HG03064 (cell line): ENCODE data around the gene FCN2.
"Not testable (repeated sequence)": the region's sequence is repeated elsewhere in the genome, so short reads cannot be mapped to it uniquely, and the experiment has no call there.

ENCODE experiments used
- ATAC-seq: cut with Tn5 transposase; IDR thresholded peaks from one replicate; pipeline ENCODE4 v1.9.1; 2021; ENCODE audit warnings: low read depth; ENCODE audit not compliant: unreplicated experiment

The FCN2 gene

DNA sequence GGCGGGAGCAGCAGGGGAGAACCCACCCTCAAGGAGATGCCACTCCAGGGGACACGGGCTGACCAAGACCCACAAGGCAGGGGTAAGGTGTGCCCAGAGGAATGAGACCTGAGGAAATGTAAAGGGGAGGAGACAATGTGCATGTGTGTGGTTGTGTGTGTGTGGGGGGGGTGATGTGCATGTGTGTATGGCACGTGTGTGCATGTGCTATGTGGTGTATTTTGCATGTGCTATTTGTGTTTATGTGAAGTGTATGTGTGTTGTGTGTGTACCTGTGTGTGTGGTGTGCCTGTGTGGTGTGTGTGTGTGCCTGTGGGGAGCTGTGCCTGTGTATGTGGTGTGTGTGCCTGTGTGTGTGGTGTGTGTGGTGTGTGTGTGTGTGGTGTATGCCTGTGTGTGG is 33.5 kb upstream of the FCN2 start:
- ATAC-seq = no peak

DNA sequence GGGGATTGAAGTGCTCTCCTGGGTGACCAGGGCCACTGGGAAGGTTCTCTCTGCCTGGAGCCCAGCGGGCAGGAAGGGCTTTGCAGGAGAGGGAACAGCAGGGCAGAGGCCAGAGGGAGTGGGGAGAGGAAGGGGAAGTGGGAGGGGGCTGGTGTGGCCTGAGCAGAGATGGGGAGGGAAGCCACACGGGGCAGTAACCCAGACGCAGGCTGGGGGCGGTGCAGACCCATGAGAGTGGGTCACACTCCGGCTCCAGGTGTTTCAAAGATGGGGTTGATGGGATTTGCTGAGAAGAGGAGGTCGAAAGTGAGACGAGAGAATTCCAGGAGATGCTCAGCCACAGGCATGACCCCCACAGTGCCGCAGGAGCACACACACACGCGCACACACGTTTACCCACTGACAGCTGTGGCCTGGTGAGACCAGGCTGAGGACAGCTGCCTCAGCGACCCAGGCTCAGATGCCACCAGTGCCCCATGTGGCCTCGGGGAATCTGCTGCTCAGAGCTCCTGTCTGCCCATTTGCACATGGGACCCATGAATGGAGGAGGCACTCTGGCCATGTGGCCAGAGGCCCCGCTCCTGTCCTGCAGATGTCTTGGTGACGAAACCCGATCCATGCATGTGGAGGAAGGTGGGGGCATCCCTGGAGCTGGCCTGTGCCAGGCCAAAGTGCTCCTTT is 32.7 kb upstream of the FCN2 start:
- no peak for ATAC-seq

DNA sequence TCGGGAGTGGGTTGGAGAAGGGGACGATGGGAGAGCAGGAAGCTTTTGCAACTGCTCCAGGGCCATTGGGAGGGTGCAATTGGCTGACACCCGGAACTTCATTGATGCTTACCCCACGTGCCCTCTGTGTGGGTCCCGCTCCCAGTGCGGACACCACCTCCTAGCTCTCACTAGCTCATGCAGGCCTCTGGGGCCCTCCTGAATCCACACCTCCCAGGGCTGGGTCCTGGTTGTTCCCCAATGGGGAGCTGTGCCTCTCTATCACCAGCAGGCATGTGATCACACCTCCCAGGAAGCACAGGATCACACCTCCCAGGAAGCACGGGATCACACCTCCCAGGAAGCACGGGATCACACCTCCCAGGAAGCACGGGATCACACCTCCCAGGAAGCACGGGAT is 32.1 kb upstream of the FCN2 start:
- no peak for ATAC-seq

DNA sequence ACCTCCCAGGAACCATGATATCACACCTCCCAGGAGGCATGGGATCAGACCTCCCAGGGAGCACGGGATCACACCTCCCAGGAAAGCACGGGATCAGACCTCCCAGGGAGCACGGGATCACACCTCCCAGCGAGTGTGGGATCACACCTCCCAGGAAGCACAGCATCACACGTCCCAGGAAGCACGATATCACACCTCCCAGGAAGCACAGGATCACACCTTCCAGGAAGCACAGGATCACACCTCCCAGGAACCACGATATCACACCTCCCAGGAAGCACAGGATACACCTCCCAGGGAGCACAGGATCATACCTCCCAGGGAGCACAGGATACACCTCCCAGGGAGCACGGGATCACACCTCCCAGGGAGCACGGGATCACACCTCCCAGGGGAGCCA is 30.0 kb upstream of the FCN2 start:
- ATAC-seq = no peak

DNA sequence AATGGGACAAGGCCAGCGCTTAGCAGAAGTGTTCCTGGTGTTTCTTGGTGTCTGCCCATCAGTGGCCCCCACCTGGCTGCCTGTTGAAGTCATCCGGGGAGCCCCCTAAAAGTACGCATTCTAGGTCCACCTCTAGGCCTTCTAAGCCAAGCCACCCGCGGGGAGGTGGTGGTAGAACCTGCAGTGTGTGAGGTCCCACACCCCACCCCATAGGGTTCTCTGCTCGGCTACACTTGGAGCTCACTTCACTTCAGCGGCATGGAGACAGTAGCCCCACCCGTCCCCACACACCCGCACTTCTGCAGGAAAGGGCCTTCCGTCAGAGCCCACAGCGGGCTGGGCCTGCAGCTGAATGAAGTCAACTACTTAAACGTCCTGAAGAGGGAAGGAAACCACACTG is 29.6 kb upstream of the FCN2 start:
- ATAC-seq = no peak

DNA sequence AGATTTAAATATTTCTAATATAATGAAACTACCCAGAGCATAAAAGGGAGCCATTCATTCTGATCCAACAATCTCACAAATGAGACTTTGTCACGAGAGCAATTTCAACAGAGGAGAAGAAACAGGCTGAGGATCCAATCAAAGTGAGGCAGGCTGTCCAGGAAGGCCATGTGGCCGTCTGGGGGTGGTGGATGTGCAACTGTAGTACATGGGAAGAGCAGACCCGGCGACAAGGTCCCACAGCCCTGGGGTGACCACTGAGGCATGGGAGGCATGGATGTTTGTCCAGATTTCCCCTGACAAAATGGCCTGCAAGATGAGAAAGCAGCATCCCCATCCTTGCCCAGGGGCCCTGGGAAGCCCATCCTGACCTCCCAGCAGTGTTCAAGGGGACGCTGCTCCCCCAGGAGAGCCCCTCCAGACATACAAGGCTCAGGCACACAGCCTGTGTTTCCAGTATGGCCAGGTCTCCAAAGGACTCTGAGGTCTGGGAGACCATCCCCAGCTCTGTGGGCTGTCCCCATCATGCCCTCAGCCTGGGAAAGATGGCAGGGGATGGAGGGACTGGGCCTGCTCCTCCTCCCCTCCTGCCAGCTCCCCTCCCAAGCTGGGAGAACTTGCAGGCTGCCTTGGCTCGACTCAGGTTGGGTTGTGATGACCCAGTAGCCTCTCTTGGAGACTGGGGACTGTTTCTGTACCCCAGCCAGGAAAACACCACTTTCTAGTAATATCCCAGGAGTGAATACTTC is 27.5 kb upstream of the FCN2 start:
- no peak for ATAC-seq

DNA sequence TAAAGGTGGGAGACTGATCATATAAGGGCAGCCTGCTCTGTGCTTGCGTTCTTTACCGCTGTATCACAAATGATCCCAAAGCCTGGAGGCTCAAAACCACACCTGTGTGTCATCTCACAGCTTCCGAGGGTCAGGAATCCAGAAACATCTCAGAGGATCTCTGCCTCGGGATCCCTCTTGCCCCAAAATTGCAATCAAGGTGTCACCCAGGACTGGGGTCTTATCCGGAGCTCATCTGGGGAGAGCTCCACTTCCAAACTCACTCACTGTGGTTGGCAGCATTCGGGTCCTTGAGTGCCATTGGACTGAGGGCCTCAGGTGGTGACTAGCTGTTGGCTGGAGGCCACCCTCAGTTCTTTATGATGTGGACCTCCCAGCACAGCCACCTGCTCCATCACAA is 26.7 kb upstream of the FCN2 start:
- ATAC-seq = no peak

DNA sequence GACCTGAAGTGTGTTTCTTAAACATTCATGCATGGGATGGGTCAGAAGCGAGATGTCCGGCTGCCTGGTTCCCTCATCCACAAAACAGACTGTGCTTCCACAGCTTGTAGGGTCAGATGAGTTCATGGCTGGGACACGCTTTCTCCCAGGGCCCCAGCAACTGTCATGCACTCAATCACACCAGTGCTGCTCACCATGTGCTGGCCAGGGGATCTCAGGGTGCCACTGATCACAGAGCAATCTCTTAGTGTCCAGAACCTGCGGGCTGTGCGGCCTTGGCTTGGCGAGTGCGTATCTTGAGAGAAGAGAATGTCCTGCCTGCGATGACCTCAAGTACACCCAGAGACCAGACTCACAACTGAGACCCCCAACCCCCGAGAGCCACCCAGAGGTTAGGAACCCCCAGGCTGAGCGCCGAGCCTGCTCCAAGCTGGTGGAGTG is 26.0 kb upstream of the FCN2 start:
- no peak for ATAC-seq

DNA sequence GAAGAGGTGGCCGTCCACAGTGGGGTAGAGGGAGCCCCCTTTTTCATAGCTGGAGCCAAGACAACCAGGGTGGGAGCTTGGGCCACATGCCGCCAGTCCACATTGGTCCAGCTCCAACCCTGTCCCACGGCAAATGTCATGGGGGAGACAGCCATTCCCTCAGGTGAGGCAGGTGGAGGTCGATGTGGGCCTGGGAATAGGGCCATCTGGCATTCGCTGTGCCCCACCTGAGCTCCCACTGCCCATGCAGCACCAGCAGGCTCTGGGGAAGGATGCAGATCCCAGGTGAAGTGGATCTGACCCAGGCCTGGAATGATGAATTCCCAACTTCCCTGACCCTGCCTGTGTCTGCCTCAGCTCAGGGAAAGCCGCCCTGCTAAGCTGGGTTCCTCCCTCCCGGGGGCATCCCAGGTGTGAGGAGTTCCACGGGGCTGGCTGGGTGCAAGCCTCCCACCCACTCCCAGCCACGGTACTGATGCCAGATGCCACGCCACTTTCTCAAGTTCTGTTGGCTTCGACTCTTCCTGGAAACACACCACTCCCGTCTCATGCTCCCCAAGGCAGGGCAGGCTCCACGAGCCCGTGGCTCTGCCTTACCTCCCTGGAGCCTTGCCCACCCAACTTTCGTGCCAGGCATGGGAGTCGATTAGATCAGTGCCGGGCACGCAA is 25.2 kb upstream of the FCN2 start:
- no peak for ATAC-seq

DNA sequence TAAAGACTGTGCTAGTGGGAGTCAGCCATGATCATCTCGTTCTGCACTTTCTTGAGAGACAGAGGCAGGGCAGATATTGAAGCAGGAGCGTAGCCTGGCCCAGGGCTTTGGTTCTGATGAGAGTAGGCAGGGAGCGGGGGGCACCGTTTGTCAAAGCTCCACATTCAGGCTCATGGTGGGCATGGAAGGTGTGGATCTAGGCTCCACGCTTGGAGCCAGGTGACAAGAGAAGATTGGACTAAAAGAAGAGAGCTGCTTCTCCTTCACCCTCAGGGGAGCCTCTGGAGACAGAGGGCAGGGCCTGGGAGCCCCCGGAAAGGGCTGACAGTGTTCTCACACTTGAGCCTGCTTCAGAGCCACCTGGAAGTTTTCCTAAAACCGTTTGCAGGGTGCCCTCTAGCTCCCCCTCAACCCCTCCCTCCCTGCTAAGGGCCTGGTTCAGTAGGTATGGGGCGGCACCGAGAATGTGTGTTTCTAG is 24.7 kb upstream of the FCN2 start:
- ATAC-seq = no peak

DNA sequence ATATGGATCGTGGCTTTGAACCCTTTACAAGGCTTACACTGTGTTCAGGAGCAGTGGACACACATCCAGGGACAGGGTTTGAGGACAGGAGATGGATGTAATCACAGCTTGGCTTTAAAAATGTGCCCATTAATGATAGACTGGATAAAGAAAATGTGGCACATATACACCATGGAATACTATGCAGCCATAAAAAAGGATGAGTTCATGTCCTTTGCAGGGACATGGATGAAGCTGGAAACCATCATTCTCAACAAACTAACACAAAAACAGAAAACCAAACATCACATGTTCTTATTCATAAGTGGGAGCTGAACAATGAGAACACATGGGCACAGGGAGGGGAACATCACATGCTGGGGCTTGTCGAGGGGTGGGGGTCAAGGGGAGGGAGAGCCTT is 23.2 kb upstream of the FCN2 start:
- not testable (repeated sequence) for ATAC-seq

DNA sequence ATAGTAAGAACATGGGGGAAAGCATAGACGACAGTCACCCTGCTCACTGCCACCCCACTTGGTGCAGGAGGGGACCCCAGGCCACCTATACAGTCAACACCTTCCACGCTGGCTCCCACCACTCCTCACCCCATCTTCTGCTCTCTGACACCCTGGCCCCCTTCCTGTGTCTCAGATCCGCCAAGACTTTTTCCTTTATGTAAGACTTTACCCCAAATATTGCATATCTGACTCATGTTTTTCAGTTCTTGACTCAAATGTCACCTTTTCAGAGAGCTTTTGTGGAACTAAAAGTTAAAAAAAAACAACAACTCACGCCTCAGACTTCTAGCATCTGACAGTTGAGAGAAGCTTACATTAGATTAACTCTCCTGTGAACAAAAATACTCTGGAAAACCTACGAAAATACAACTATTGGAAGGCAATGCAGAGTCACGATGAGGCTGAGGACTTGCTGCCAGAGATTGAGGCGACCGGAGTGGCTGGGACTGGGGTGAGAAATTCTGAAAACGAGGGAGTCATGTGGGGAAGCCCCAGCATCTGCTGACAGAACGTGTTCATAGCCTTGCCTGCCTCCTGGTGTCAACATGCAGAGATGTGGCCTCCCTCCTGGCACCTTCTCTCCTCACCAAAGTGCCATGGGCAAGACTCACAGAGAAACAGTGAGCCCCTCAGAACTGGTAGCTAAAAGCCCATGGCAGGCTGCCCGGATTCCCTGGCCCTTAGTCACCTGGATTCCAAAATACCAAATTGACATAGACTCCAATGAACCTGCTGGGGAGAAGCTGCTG is 22.4 kb upstream of the FCN2 start:
- peak; percentile 79 for ATAC-seq

DNA sequence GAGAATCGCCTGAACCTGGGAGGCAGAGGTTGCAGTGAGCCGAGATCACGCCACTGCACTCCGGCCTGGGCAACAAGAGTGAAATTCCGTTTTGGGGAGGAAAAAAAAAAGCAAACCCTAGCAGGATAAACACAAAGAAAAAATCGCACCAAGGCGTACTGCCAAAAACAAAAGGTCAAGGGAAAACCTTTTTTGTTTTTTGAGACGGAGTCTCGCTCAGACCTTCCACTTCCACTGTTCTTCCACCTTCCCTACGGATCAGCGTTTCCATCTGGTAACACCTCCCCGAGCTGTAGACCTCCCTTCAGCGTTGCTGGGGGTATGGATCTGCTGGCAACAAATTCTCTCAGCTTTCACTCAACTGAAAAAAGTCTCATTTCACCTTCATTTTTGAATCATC is 20.1 kb upstream of the FCN2 start:
- no peak for ATAC-seq

DNA sequence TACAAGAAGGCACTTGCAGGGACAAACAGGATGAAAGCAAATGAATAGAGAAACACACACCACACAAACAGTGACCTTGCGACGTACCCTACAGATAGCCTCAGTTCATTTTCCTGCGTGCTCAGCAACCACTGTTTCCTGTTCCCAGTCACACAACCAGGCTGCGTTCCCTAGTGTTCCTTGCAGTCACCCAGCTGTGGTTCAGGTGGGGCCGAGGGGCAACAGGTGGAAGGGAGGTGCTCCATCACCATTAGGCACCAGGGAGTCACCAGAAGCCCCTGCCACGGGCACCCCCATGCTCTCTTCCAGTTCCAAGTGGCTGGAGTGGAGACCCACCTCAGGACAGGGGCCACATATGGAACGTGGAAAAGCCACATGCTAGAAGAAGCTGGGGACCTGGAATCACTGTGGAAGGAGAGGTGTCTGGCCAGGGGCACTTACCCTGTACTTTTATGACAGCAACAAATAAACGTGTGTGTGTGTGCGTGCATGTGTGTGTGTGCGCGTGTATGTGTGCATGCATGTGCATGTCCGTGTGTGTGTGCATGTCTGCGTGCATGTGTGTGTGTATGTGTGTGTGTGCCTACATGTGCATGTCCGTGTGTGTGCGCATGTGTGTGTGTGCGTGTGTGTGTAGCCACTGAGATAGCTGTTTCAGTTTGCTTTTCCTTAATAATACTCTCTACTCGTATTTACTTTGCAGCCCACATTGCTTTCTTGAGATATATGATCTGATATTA is 18.8 kb upstream of the FCN2 start:
- no peak for ATAC-seq

DNA sequence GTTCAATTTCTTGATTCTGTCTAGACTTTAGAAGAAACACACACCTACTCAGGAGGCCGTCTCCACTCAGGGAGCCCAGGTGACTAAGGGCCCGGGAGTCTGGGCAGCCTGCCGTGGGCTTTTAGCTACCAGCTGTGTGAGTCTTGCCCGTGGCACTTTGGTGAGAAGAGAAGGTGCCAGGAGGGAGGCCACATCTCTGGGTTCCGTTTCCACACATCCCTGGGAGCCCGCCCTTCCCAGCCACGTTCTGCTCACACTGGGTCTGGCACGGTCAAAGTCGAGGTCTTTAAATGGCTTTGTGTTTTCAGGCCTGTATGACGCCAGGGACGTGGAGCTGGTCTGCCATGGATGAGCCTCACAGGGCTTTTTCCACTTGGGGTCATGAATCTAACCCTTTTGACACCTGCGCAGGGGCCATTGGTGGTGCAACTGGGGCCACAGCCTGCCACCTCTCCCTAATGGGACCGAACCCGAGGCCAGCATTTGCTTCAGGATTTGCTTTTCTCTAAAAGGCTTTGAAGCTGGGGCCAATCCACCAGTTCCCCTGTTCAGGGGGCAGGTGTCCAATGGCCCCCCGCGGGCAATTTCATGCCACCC is 17.2 kb upstream of the FCN2 start:
- no peak for ATAC-seq

DNA sequence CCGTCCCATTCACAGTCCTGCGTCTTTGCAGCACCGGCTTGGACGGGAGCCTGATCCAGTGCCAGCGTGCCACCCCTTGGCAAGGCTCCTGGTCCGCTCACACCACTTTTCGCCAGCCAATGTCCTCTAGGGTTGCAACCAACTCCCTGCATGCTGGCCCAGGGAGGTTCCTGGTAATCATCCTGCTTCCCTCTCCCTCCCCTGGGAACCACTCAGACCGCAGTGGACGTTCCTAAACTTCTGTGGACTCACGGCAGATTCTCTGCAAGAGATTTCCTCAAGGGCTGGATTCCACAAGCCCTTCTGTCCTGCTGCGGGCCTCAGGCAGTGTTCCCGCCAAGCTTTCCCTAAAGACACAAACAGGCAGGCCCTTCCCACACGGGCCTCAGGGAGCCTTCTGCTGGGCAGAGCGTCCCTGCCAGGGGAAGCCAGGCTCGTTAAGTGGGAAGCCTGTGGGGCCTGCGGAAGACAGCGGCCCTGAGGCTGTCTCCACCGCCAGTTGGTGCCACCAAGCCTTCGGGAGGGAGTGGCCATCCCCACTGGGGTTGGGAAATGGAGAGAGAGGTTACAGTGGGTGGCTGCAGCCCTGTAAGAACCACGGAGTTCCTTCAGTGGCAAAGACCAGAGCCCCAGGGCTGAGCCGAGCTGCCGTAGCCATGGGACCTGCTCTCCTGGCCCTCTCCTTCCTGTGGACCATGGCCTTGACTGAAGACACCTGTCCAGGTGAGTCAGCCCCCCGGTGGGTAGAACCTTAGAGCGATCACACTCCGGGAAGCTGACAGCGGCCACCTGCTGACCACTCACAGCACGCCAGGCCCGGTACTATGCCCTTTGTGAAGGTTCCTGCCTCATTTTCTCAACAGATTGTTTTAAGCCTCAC is 16.4 kb upstream of the FCN2 start:
- ATAC-seq = no peak

DNA sequence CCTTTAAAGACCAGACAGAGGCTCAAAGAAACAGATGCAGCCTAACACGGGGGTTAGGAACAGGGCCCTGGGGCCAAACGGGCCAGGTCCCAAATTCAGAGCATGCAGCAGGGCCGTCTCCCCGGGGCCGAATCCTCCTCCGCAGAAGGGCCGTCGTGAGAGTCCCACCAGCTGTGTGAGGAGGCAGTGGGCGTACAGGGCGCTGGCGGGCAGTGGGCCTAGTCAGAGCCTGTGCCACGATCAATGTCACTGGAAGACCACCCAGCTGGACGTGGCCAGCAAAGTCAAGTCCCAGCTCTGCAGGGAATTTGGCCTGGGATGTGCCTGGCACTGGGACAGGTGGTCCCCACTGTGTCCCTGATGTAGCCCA is 15.8 kb upstream of the FCN2 start:
- ATAC-seq = no peak

DNA sequence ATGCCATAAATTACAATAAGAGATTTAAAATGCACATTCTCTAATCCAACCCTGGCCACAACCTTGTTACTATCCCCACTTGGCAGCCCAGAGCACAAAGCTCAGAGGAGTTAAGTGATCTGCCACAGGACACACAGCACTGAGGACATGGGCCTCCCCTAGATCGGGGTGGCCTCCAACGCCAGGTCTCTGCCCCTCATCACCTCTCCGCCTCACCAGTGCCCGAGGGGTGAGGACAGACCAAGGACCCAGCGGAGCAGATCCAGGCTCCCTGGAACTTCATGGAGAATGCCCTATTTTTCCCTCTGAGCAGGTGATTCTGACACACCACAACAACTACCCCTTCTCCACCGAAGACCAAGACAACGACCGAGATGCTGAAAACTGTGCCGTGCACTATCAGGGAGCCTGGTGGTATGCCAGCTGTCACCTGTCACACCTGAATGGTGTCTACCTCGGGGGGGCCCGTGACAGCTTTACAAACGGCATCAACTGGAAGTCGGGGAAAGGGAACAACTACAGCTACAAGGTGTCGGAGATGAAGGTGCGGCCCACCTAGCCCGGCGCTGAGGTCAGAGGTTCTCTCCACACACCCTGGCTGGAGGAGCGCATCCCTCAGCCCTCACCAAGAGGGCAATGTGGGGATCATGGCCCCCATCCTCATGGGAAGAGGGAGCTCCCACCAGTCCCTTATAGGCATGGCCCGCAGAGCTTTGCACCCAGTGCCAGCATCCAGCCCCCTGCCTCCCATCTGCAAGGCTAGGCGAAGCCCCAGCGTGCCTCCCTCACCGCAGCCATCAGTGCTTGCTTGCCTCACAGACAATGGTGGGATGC is 12.5 kb upstream of the FCN2 start:
- ATAC-seq = no peak
